ENCODE results near the gene ACAP2.
"Not testable (repeated sequence)": the region's sequence is repeated elsewhere in the genome, so short reads cannot be mapped to it uniquely, and the experiment has no call there.

Gene ACAP2

DNA sequence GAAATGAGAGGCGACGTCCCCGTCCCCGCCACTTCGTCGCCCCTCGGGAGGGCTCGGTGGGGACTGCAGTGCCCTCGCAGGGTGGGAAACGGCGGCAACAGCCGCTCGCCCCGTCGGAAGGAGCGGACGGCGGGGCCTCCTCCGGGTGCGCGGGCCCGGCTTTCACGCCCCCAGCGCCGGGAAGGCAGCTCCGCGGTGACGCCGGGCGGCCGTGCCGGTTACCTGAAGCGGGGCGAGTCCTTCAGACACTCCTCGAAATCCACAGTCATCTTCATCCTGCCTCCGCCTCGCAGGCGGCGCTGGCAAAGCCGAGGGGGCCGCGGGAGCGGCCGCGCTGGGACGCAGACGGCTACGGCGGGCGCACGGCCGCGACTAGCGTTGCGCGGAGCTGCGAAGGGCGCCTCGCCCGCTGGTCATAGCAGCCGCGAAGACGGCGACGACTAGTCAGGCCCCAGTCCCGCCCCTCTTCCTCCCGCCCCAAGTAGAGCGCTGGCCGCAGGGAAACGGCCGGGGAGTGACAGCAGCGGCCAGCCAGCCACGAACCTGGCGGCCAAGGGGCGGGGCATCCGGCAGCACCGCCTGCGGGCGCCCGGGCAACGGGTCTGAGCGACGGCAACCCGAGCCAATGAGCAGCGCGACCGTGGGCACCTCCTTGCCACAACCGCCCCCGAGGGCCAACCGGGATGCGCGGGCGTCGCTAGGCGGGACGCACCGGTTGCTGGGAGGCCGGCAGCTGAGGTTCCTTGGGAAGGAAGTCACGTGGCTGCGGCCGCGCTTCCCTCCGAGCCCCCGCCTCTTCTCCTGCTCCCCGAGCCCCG, at the start of gene ACAP2:
TSS of gene ACAP2 (minus strand) at position 448 of the 818 bp plus-strand sequence. CDS start at position 275, 173 bp downstream.
- peak; percentile 94 for DNase-seq (ENCODE audit: low read depth, low spot score)

- no peak for DNase-seq (ENCODE audit: low read depth, low spot score)
Measured at GRCh38 chr3:195475614-195476013, 32.8 kb upstream of the ACAP2 start.

DNA sequence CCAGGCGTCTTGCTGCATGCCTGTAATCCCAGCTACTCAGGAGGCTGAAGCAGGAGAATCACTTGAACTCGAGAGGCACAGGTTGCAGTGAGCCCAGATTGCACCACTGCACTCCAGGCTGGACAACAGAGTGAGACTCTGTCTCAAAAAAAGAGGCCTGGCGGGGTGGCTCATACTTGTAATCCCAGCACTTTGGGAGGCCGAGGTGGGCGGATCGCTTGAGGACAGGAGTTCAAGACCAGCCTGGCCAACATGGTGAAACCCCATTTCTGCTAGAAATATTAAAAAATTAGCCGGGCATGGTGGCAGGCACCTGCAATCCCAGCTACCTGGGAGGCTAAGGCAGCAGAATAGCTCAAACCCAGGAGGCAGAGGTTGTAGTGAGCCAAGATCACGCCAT, 32.3 kb upstream of the ACAP2 start:
- not testable (repeated sequence) for DNase-seq (ENCODE audit: low read depth, low spot score)

- DNase-seq (ENCODE audit: low read depth, low spot score) = no peak
Measured at GRCh38 chr3:195468841-195469240, 26.0 kb upstream of the ACAP2 start.

DNA sequence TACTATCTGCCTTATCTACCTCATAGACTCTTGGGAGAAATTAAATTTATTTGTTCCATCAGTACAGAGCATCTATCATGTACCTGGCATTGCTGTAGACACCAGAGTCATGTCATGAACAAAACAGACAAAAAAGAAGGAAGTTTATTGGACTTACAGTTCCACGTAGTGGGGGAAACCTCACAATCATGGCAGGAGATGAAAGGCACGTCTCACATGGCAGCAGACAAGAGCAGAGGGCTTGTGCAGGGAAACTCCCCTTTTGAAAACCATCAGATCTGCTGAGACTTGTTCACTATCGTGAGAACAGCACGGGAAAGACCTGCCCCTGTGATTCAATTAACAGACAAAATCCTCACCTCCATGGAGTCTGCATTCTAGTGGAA, 25.6 kb upstream of the ACAP2 start:
- DNase-seq (ENCODE audit: low read depth, low spot score) = no peak

DNA sequence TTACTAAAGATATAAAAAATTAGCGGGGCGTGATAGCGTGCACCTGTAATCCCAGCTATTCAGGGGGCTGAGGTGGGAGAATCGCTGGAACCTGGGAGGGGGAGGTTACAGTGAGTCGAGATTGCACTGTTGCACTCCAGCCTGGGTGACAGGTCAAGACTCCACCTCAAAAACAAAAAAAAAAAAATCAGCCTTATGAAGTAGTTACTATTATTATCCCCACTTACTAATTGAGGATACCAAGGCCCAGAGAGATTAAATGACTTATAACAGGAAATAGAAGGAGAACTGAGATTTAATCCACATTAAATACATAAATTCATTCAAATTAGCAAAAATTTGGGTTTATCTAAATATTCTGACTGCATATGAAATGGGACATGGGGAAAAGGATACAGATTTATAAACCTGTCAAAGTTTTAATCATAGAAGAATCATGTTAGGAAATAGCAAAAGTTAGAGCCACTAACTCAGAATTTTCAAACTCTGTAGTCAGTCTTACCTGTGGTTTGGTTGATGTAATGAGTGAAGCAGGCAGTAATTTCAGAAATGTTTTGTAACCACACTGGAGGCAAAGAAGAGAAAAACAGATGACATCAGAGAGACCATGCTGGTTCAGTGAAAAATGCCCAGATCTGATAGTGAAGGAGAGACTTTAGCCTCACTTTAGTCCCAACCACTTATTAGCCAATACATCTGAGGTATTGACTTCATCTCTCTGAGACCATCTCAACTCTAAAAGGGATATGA, 25.0 kb upstream of the ACAP2 start:
- DNase-seq (ENCODE audit: low read depth, low spot score) = no peak

- DNase-seq (ENCODE audit: low read depth, low spot score) = no peak
Measured at GRCh38 chr3:195466251-195466650, 23.4 kb upstream of the ACAP2 start.

GRCh38 chr3:195462922-195463321, 20.1 kb upstream of the ACAP2 start:
- not testable (repeated sequence) for DNase-seq (ENCODE audit: low read depth, low spot score)

DNA sequence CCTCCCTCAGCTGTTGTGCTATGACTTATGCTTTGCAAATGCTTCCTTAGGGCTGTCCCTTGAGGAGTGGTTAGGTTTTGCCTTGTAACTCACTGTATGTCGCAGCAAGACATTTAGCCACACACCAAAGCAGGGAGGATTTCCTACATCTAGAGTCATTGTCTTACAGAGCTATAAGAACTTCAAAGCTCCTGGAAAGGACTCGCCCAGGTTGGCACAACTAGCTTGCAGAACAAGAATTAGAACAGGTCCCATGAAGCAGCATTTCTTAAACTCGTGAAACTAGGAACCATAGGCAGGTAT, 19.4 kb upstream of the ACAP2 start:
- no peak for DNase-seq (ENCODE audit: low read depth, low spot score)

DNA sequence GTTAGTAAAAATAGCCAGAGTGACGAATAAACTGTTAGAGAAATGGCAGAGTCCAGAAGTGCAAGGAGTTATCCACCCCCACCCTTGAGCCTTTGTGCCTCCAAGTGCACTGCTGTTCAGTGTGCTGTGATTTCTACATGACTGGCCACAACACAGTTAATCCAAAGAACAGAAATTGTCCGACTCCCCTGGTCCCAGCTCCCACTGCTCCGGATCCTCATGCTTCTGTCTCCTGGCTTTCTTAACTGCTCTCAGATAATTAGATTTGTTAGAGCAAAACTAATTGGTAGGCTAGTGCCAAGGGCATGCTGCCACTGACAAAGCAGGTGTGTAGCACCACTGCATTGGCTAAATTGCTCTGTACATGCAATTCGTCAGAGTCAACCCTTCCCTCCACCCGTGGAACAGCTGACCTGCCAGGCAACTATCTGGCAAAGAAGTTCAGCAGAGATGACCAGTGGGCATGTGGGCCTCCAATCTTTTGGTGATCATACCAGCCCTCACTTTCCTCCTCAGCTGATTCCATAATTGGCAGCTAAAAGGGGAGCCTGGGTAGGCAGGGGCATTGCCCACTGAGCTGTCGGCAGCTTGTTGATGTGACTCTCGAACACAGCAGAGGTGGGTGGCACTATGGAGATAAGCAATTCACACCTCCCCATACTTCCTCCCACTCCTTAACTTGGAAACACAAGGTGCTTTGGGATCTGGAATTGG, 18.9 kb upstream of the ACAP2 start:
- DNase-seq (ENCODE audit: low read depth, low spot score) = no peak

- DNase-seq (ENCODE audit: low read depth, low spot score) = no peak
Measured at GRCh38 chr3:195460091-195460713, 17.4 kb upstream of the ACAP2 start.

GRCh38 chr3:195458316-195458717, 15.5 kb upstream of the ACAP2 start:
- DNase-seq (ENCODE audit: low read depth, low spot score) = no peak

DNA sequence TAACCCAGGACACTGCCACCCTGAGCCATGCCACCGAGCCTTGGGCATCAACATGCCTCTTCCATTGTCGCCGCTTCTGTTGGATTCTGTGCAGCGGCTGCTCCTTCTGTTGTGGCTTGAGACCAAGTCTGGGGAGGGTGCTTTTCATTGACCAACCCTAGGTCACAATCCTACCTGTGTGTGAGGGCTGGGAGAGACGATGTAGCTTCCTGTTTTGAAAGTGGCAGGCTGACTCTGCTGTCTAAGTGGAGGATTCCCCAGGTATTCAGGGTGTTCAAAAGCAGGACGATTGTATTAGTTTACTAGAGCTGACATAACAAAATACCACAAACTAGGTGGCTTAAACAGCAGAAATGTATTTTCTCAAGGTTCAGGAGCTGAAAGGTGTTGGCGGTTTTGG, 13.0 kb upstream of the ACAP2 start:
- no peak for DNase-seq (ENCODE audit: low read depth, low spot score)

GRCh38 chr3:195453236-195453635, 10.4 kb upstream of the ACAP2 start:
- DNase-seq (ENCODE audit: low read depth, low spot score) = no peak

DNA sequence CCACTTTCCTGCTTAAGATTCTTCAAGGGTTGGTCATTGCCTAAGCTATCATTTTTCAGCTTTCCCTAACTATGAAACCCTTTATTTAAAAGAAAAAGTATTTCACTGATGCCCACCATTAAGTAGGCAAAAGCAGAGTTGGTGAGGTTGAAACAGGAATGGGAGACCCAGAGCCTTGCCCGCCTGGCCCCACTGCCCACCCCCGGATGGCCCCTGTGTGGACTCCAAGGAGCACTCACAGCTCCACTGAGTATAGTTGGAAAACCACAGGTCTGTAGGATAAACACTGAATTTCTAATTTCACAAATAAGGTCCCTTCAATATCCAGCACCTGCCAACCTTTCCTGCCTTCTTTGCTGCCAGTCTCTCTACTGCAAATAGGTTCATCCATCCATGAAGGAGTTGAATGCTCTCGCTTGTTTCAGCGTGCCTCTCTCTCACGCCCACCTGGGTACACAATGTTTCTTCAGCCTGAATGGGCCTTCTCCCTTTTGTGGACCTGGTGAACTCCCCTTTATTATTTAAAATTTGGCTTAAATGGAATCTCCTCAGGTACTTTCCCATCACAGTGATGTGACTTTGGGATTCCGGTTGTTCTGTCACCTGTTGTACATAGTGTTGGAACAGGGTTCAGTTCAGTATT, 8.7 kb upstream of the ACAP2 start:
- DNase-seq (ENCODE audit: low read depth, low spot score) = no peak

GRCh38 chr3:195450731-195451229, 8.0 kb upstream of the ACAP2 start:
- DNase-seq (ENCODE audit: low read depth, low spot score) = no peak

DNA sequence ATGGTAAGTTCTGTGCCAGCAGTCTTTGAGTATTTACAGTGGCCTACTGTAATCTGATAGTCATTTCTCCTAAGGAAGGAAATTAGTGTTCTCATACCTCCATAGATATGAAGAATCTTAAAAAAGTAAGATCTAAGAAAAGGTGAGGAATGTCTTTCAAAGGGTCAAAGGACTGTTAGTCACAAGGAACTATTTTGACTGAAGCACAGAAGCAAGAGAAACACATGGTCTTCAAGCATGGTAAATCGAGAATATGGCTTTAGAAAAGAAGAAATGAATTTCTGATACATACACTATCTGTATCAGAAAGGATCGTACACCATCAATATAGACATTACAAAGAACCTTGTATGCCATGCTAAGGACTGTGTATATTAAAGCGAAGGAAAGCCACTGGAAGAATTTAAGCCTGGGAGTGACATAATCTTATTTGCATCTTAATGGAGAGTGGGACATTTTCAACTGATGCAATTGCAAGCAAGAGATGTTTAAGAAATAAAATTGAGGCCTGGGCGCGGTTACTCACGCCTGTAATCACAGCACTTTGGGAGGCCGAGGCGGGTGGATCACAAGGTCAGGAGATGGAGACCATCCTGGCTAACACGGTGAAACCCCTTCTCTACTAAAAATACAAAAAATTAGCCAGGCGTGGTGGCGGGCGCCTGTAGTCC, 5.5 kb upstream of the ACAP2 start:
- DNase-seq (ENCODE audit: low read depth, low spot score) = no peak

DNA sequence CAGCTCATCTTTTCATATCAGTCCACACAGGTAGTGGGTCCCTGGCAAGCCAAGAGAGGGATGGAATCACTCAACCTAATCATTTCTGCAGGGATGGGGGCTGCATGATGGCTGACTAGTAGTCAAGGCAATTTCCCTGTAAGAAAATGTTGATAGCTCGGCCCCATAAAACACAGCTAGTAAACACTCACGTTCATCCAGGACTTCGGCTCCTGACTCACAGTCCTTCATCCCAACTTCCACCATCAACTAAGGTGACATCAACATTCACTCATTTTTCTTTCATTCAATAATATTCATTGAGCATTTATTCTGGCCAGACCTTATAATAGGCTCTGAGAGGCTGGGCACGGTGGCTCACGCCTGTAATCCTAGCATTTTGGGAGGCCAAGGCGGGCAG, 4.4 kb upstream of the ACAP2 start:
- no peak for DNase-seq (ENCODE audit: low read depth, low spot score)

DNA sequence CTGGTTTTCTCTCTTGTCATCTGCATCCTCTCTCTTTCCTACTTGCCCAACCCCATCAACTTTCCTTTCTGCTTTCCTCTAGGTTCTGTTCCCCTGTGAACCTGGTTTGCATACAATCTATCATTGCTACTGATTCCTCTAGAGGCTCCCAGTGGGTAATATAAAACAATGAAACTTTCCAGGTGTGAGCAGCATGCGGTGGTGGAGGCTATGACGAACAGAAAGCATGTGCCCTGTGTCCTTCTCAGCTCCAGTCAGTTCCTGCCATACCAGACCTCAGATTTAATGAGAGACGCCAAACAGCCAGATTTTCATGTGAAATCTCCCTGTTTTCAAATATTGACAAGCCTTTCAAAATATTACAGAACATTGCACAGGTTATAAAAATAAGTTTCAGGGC, 3.5 kb upstream of the ACAP2 start:
- no peak for DNase-seq (ENCODE audit: low read depth, low spot score)

GRCh38 chr3:195445885-195446284, 3.1 kb upstream of the ACAP2 start:
- DNase-seq (ENCODE audit: low read depth, low spot score) = no peak

All from activated CD4-positive, CD25-positive, alpha-beta regulatory T cell treated with anti-CD3 and anti-CD28 coated beads, Interleukin-2, amount 50 U/mL, for 16 hours (primary cell).